H9 (cell line): ENCODE measurements around the gene TRIM26. TPM values are rescaled to one million over a fixed set of nuclear protein-coding genes. Genes with fewer than 3 reads are reported as not detected.

ENCODE experiments used
- DNase-seq: peaks from one replicate; pipeline ENCODE4 v3.0.0-alpha.2; 2017
- H2AFZ ChIP-seq: one replicate; pipeline ENCODE4 v1.6.1; 2013; ENCODE audit warnings: mild to moderate bottlenecking, low read length, control low read depth, moderate library complexity
- H2AK5ac ChIP-seq: 2 replicates; pipeline ENCODE4 v1.6.1; 2013; ENCODE audit warnings: low read length, control low read depth, mixed read lengths; ENCODE audit not compliant: insufficient read length
- H2BK120ac ChIP-seq: one replicate; pipeline ENCODE4 v1.6.1; 2013; ENCODE audit warnings: low read depth, mild to moderate bottlenecking, low read length, control low read depth, inconsistent platforms; ENCODE audit not compliant: poor library complexity, severe bottlenecking
- H2BK12ac ChIP-seq: 2 replicates; pipeline ENCODE4 v1.6.1; 2013; ENCODE audit warnings: low read length, control low read depth, mixed read lengths, low read depth; ENCODE audit not compliant: insufficient read length
- H2BK15ac ChIP-seq: 2 replicates; pipeline ENCODE4 v1.6.1; 2013; ENCODE audit warnings: low read depth, low read length, control low read depth
- H2BK20ac ChIP-seq: one replicate; pipeline ENCODE4 v1.6.1; 2013; ENCODE audit warnings: low read depth, mild to moderate bottlenecking, low read length, control low read depth, inconsistent platforms; ENCODE audit not compliant: poor library complexity, severe bottlenecking
- H2BK5ac ChIP-seq: 2 replicates; pipeline ENCODE4 v1.6.1; 2013; ENCODE audit warnings: low read length, control low read depth, mixed read lengths; ENCODE audit not compliant: insufficient read length
- H3K14ac ChIP-seq: 2 replicates; pipeline ENCODE4 v1.6.1; 2013; ENCODE audit warnings: low read length, control low read depth; ENCODE audit not compliant: insufficient read depth
- H3K18ac ChIP-seq: 2 replicates; pipeline ENCODE4 v1.6.1; 2013; ENCODE audit warnings: low read depth, mild to moderate bottlenecking, mixed read lengths, low read length, control low read depth; ENCODE audit not compliant: insufficient read length
- H3K23ac ChIP-seq: 2 replicates; pipeline ENCODE4 v1.6.1; 2013; ENCODE audit warnings: low read length, control low read depth, mixed read lengths, low read depth; ENCODE audit not compliant: insufficient read length
- H3K23me2 ChIP-seq: 2 replicates; pipeline ENCODE4 v1.6.1; 2013; ENCODE audit warnings: low read depth, mild to moderate bottlenecking, mixed read lengths, low read length, control low read depth; ENCODE audit not compliant: insufficient read length, poor library complexity, severe bottlenecking
- H3K27ac ChIP-seq: 2 replicates; pipeline ENCODE4 v1.5.1; 2013; ENCODE audit warnings: low read length, control low read depth, mixed read lengths, low read depth; ENCODE audit not compliant: insufficient read length
- H3K27me3 ChIP-seq: 2 replicates; pipeline ENCODE4 v1.6.1; 2013; ENCODE audit warnings: low read length, control low read depth, inconsistent platforms; ENCODE audit not compliant: insufficient read depth
- H3K4ac ChIP-seq: 2 replicates; pipeline ENCODE4 v1.6.1; 2013; ENCODE audit warnings: low read depth, mild to moderate bottlenecking, control low read depth, inconsistent platforms, low read length, moderate library complexity
- H3K4me1 ChIP-seq: 2 replicates; pipeline ENCODE4 v1.6.1; 2013; ENCODE audit warnings: low read length, control low read depth, inconsistent platforms; ENCODE audit not compliant: insufficient read depth
- H3K4me2 ChIP-seq: 2 replicates; pipeline ENCODE4 v1.6.1; 2013; ENCODE audit warnings: low read length, control low read depth, mixed read lengths; ENCODE audit not compliant: insufficient read length, insufficient read depth
- H3K56ac ChIP-seq: 2 replicates; pipeline ENCODE4 v1.6.1; 2013; ENCODE audit warnings: low read depth, mild to moderate bottlenecking, mixed read lengths, low read length, control low read depth; ENCODE audit not compliant: insufficient read length
- H3K79me1 ChIP-seq: 2 replicates; pipeline ENCODE4 v1.6.1; 2013; ENCODE audit warnings: low read depth, mild to moderate bottlenecking, moderate library complexity, low read length, control low read depth, inconsistent platforms; ENCODE audit not compliant: insufficient read depth, poor library complexity, severe bottlenecking
- H3K79me2 ChIP-seq: 2 replicates; pipeline ENCODE4 v1.6.1; 2013; ENCODE audit warnings: low read length, control low read depth, inconsistent platforms; ENCODE audit not compliant: insufficient read depth
- H3K9ac ChIP-seq: 2 replicates; pipeline ENCODE4 v1.6.1; 2013; ENCODE audit warnings: low read length, control low read depth, mixed read lengths; ENCODE audit not compliant: insufficient read length; ENCODE audit errors: extremely low read depth
- H3K9me3 ChIP-seq: one replicate; pipeline ENCODE4 v1.6.1; 2013; ENCODE audit warnings: low read depth, low read length, inconsistent platforms; ENCODE audit not compliant: control insufficient read depth
- H3T11ph ChIP-seq: one replicate; pipeline ENCODE4 v1.6.1; 2013; ENCODE audit warnings: mild to moderate bottlenecking, low read length, control low read depth, inconsistent platforms
- H4K20me1 ChIP-seq: one replicate; pipeline ENCODE4 v1.6.1; 2013; ENCODE audit not compliant: control insufficient read depth, insufficient read length, insufficient read depth
- H4K5ac ChIP-seq: 2 replicates; pipeline ENCODE4 v1.6.1; 2013; ENCODE audit warnings: low read depth, mild to moderate bottlenecking, mixed read lengths, low read length, control low read depth; ENCODE audit not compliant: insufficient read length
- H4K8ac ChIP-seq: replicated peaks from 2 replicates; pipeline ENCODE4 v1.6.1; 2013; ENCODE audit warnings: low read length, control low read depth, mixed read lengths, low read depth; ENCODE audit not compliant: insufficient read length
- H4K91ac ChIP-seq: 2 replicates; pipeline ENCODE4 v1.6.1; 2013; ENCODE audit warnings: low read depth, mild to moderate bottlenecking, moderate library complexity, mixed read lengths, low read length, control low read depth; ENCODE audit not compliant: insufficient read length
- H3K27ac Mint-ChIP-seq, 3 experiments: 2 replicates in 2 of 3; 3 replicates in 1 of 3; pipeline ENCODE4 v1.8.0; 2020 to 2021; ENCODE audit warnings: mixed read lengths in 3 of 3, mild to moderate bottlenecking in 1 of 3, moderate library complexity in 1 of 3
- H3K27me3 Mint-ChIP-seq: 2 replicates; pipeline ENCODE4 v1.8.0; 2021; ENCODE audit warnings: low read depth, mild to moderate bottlenecking, moderate library complexity, mixed read lengths
- H3K36me3 Mint-ChIP-seq, 3 experiments: 2 replicates in 2 of 3; 3 replicates in 1 of 3; pipeline ENCODE4 v1.8.0; 2020 to 2021; ENCODE audit warnings: low read depth in 3 of 3, mixed read lengths in 3 of 3; ENCODE audit not compliant: insufficient read depth in 1 of 3
- H3K4me1 Mint-ChIP-seq, 2 experiments: 2 replicates each; pipeline ENCODE4 v1.8.0; 2020; ENCODE audit warnings: mixed read lengths in 2 of 2
- H3K4me3 Mint-ChIP-seq, 2 experiments: 2 replicates in 1 of 2; 3 replicates in 1 of 2; pipeline ENCODE4 v1.8.0; 2020 to 2021; ENCODE audit warnings: mild to moderate bottlenecking in 2 of 2, mixed read lengths in 2 of 2, moderate library complexity in 1 of 2
- H3K9me3 Mint-ChIP-seq, 2 experiments: 2 replicates in 1 of 2; 3 replicates in 1 of 2; pipeline ENCODE4 v1.8.0; 2020; ENCODE audit warnings: mild to moderate bottlenecking in 2 of 2, mixed read lengths in 2 of 2, moderate library complexity in 1 of 2
- CTCF ChIP-seq: fragments of 200-600 bp; sonication (generic); conservative IDR thresholded peaks from 3 replicates; pipeline ENCODE4 v1.8.0; 2021; ENCODE audit warnings: antibody characterized with exemption, mild to moderate bottlenecking
- WGBS: extraction: QIAGEN DNeasy Blood & Tissue Kit; methylation state at CpG from one replicate; pipeline ENCODE4 v1.1.7; 2013; ENCODE audit warnings: missing lambda C conversion rate, low lambda C conversion rate, mixed read lengths; ENCODE audit not compliant: insufficient read length; ENCODE audit errors: extremely low coverage; 5-methylcytosine and 5-hydroxymethylcytosine counted together
- total RNA-seq: library from RNA; stranded (reverse); gene quantifications from 2 replicates; pipeline ENCODE4 v1.2.1, GENCODE V29; 2021

Gene TRIM26
- total RNA-seq, 1 experiment from 2014 or later, result 35.8 TPM

GRCh38 chr6:30185846-30186484 is 27.2 kb downstream of the TRIM26 start:
- H3K4ac ChIP-seq, result no peak overlapping the region
- no peak overlapping the region for H3K9ac ChIP-seq
- H3K18ac ChIP-seq, result no peak overlapping the region
- H4K5ac ChIP-seq, result no peak overlapping the region
- no peak overlapping the region for H2BK12ac ChIP-seq
- H3K14ac ChIP-seq, result no peak overlapping the region
- H2BK5ac ChIP-seq, result no peak overlapping the region
- no peak overlapping the region for H2AK5ac ChIP-seq
- H4K8ac ChIP-seq, result no peak overlapping the region
- H3K27ac ChIP-seq, result no peak overlapping the region
- no peaks in the 10 kb centered on the region for H3K27me3 ChIP-seq
- H3K27me3 Mint-ChIP-seq, result peaks cover 6% of the 10 kb centered on the region
- no peaks in the 10 kb centered on the region for H3K4me1 Mint-ChIP-seq
- no peak overlapping the region for H2BK20ac ChIP-seq
- no peak overlapping the region for H4K91ac ChIP-seq
- no peak overlapping the region for H3K4me2 ChIP-seq
- no peak for DNase-seq
- no peak overlapping the region for H3K56ac ChIP-seq
- peaks cover 32 to 59% (median 58%) of the 10 kb centered on the region in 3 experiments for H3K36me3 Mint-ChIP-seq
- no peak overlapping the region for H2BK15ac ChIP-seq
- H3K4me3 Mint-ChIP-seq, result no peak overlapping the region
- no peaks in the 10 kb centered on the region for H3K23me2 ChIP-seq
- H2AFZ ChIP-seq, result no peak overlapping the region
- no peaks in the 10 kb centered on the region for H3K4me1 ChIP-seq
- no peaks in the 10 kb centered on the region for H3K79me1 ChIP-seq
- H3K79me2 ChIP-seq, result no peaks in the 10 kb centered on the region
- H3K27ac Mint-ChIP-seq, result no peak overlapping the region
- H3T11ph ChIP-seq, result no peak overlapping the region
- H3K23ac ChIP-seq, result no peak overlapping the region
- peaks cover 3% of the 10 kb centered on the region for H4K20me1 ChIP-seq
- H3K9me3 ChIP-seq, result no peaks in the 10 kb centered on the region
- no peak for TF ChIP-seq CTCF
- H2BK120ac ChIP-seq, result no peak overlapping the region
- H3K9me3 Mint-ChIP-seq, result peaks cover 0 to 1% of the 10 kb centered on the region in 2 experiments; a peak in 2 of 5 replicates
- 100% methylated on average over 6 of the region's 20 CpGs for WGBS
